Measurements from ENCODE around the gene NACAD. TPM values are rescaled to one million over a fixed set of nuclear protein-coding genes. Genes with fewer than 3 reads are reported as not detected.

The NACAD gene
- total RNA-seq, 1 donor from 2014 or later, result 0.33 TPM

DNA sequence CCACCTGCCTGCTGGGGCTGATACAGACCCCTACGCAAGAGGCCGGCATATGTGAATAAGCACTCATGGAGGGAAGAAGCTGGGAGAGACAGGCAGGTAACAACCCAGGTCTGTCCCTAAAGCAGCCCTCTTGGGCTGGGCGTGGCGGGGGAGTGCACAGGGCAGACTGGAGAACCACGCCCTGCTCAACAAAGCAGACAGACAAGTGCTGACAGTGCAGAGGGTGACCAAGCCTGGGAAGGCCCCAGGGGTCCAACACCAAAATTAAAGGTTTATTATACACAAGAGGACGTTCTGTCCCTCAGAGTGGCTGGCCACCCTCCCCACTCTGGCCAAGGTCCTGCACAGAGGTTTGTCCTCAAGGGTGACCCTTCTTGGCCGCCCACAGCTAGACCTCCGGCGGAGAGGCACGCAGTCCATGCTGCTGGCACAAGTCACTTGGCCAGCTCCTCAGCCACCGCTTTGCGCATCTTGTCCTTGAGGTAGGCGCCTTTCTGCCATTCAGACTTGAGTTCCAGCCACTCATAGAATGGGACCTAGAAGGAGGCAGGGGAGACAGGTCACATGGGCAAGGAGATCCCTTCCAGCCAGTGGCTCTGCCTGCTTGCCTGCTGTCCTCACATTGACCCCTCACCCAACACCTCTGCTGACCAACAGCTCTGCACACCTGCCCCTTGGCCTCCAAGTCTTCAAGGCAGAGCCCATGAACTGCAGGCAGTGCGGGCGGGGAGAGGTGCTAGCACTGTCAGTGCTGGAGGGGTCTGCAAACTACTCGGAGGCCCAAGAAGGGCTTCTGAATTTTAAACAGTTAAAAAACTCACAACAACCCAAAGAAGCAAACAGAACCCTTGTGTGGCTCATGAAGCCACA is 11.4 kb upstream of the NACAD start:
- peaks cover 68% of the 10 kb centered on the region for H3K36me3 Mint-ChIP-seq (ENCODE audit: low read depth)
- TF ChIP-seq, protein P1, sequence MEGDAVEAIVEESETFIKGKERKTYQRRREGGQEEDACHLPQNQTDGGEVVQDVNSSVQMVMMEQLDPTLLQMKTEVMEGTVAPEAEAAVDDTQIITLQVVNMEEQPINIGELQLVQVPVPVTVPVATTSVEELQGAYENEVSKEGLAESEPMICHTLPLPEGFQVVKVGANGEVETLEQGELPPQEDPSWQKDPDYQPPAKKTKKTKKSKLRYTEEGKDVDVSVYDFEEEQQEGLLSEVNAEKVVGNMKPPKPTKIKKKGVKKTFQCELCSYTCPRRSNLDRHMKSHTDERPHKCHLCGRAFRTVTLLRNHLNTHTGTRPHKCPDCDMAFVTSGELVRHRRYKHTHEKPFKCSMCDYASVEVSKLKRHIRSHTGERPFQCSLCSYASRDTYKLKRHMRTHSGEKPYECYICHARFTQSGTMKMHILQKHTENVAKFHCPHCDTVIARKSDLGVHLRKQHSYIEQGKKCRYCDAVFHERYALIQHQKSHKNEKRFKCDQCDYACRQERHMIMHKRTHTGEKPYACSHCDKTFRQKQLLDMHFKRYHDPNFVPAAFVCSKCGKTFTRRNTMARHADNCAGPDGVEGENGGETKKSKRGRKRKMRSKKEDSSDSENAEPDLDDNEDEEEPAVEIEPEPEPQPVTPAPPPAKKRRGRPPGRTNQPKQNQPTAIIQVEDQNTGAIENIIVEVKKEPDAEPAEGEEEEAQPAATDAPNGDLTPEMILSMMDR (IDR thresholded peaks at IDR 0.05), result no peak
- ATAC-seq (ENCODE audit: low read depth), result no peak
- H3K4me1 Mint-ChIP-seq, result no peaks in the 10 kb centered on the region
- ChIA-PET CTCF (no interaction called here), POLR2A (no interaction called here)
- intact Hi-C loops (cut with micrococcal nuclease), result no loop called here
- no peak overlapping the region for H3K27ac Mint-ChIP-seq
- H3K9me3 Mint-ChIP-seq, result no peaks in the 10 kb centered on the region
- DNase-seq, result no peak
- no peaks in the 10 kb centered on the region for H3K27me3 Mint-ChIP-seq
- no peak overlapping the region for H3K4me3 Mint-ChIP-seq

DNA sequence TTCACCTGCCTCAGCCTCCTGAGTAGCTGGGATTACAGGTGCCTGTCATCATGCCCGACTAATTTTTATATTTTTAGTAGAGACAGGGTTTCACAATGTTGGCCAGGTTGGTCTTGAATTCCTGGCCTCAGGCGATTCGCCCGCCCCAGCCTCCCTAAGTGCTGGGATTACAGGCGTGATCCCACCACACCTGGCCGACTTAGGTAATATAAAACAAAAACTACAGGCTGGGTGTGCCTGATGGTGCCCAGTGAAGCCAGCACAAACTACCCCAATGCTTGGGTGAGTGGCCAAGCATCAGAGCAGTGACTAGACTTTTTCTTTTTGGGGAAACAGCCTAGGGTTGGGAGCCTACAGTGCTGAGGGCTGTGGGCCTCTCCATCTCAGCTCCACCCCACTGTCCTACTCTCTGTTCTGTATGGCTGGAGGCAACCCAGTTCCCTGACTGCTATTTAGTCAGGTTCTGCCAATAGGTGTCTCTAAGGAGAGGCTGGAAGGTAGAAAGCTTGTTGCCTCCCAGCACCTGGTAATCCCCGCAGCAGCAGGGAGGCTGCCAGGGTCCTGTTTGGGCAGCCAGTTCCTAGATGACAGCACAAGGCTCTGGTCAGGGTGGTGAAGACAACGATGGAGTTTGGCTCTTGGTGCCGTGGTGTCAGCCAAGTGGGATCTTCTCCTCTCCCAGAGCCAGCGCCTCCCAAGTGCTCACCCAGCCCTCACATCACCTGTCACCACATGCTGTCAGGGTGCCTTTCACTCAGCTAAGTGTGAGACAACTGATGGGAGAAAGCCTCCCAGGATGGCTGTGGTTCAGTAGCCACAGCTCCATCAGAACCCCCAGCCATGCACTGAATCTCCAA is 10.4 kb upstream of the NACAD start:
- Mint-ChIP-seq H3K36me3 (ENCODE audit: low read depth) (peaks cover 59% of the 10 kb centered on the region), H3K4me3 (no peak overlapping the region), H3K9me3 (peaks cover 2% of the 10 kb centered on the region), H3K4me1 (no peaks in the 10 kb centered on the region), H3K27ac (no peak overlapping the region), H3K27me3 (no peaks in the 10 kb centered on the region)
- TF ChIP-seq, protein P1 (IDR thresholded peaks at IDR 0.05), result no peak
- ChIA-PET POLR2A (no interaction called here), CTCF (no interaction called here)
- ATAC-seq (ENCODE audit: low read depth), result no peak
- no peak for DNase-seq
- intact Hi-C loops (cut with micrococcal nuclease), result no loop called here

GRCh38 chr7:45092931-45093235 is 4.1 kb upstream of the NACAD start:
- Mint-ChIP-seq H3K27me3 (peaks cover 11% of the 10 kb centered on the region), H3K4me1 (peaks cover 9% of the 10 kb centered on the region), H3K27ac (no peak overlapping the region), H3K36me3 (ENCODE audit: low read depth) (peaks cover 7% of the 10 kb centered on the region), H3K9me3 (peaks cover 10% of the 10 kb centered on the region), H3K4me3 (no peak overlapping the region)
- intact Hi-C loops (cut with micrococcal nuclease), result no loop called here
- TF ChIP-seq, protein P1 (IDR thresholded peaks at IDR 0.05), result no peak
- ChIA-PET POLR2A (interaction anchor here (0.7 to 0.9 kb wide), 2 partner anchors 19 to 93 kb away, joined by 3 to 4 read pairs; partner anchors contain the start of gene TBRG4), CTCF (no interaction called here)
- ATAC-seq (ENCODE audit: low read depth) (no peak), DNase-seq (no peak)

GRCh38 chr7:45092100-45092930 is 3.5 kb upstream of the NACAD start:
- H3K36me3 Mint-ChIP-seq (ENCODE audit: low read depth), result peaks cover 2% of the 10 kb centered on the region
- H3K4me3 Mint-ChIP-seq, result no peak overlapping the region
- H3K27ac Mint-ChIP-seq, result no peak overlapping the region
- ChIA-PET CTCF (no interaction called here), POLR2A (interaction anchor here (0.9 kb wide), 1 partner anchor 93 kb away, joined by 4 read pairs; no protein-coding TSS in a partner anchor)
- no peak for ATAC-seq (ENCODE audit: low read depth)
- DNase-seq, result no peak
- intact Hi-C loops (cut with micrococcal nuclease), result no loop called here
- TF ChIP-seq, protein P1 (IDR thresholded peaks at IDR 0.05), result no peak
- peaks cover 11% of the 10 kb centered on the region for H3K27me3 Mint-ChIP-seq
- peaks cover 10% of the 10 kb centered on the region for H3K9me3 Mint-ChIP-seq
- H3K4me1 Mint-ChIP-seq, result peaks cover 9% of the 10 kb centered on the region
